Kidney capillary endothelial cell (primary cell): ENCODE measurements around the gene PCGF3.
"Not testable (repeated sequence)": the region's sequence is repeated elsewhere in the genome, so short reads cannot be mapped to it uniquely, and the experiment has no call there.

ENCODE experiments used
- DNase-seq: peaks from one replicate; pipeline ENCODE4 v3.0.0-alpha.2; 2018; ENCODE audit warnings: low spot score

PCGF3 gene

DNA sequence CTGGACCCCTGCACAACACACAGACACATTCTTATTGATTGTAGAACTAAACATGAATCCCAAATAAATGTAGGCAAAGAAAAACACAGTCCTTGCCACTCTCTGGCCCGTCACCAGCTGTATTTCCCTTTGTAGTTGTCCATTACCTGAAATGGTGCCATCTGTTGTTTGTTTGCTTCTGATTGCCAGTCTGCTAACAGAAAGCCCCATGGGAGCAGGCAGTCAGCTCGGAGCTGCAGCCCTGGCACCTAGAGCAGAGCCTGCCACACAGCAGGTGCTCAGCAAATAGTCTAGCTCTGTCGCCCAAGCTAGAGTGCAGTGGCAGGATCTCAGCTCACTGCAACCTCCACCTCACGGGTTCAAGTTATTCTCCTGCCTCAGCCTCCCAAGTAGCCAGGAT lies 91.4 kb downstream of the PCGF3 start:
- DNase-seq, result no peak

- no peak for DNase-seq
Observed at GRCh38 chr4:801436-802124, 95.9 kb downstream of the PCGF3 start.

- no peak for DNase-seq
Observed at GRCh38 chr4:803884-804283, 98.3 kb downstream of the PCGF3 start.

GRCh38 chr4:804804-805203 lies 99.2 kb downstream of the PCGF3 start:
- DNase-seq, result no peak

DNA sequence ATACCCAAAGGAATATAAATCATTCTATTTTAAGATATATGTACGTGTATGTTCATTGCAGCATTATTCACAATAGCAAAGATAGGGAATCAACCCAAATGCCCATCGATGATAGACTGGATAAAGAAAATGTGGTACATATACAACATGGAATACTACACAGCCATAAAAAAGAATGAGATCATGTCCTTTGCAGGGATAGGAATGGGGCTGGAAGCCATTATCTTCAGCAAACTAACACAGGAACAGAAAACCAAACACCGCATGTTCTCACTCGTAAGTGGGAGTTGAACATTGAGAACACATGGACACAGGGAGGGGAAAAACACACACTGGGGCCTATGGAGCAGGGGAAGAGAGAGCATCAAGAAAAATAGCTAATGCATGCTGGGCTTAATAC lies 101.3 kb downstream of the PCGF3 start:
- not testable (repeated sequence) for DNase-seq

GRCh38 chr4:807792-808191 lies 102.2 kb downstream of the PCGF3 start:
- no peak for DNase-seq

- no peak for DNase-seq
Observed at GRCh38 chr4:808860-809570, 103.4 kb downstream of the PCGF3 start.

DNA sequence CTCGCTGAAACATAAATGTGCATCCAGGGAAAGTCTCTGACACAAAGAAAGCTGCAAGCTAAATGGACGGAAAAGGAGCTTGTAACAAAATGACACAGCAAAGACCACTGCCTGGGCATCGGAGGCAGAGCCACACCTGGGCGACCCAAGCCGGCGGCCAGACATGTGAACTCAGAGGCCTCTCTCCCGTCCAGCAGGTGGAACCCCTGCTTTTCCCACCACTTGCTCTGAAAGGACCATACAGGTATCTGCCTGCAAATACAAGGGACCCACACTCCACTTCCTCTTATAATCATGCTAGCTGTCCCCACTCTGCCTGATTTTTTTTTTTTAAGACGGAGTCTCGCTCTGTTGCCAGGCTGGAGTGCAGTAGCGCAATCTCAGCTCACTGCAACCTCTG lies 108.3 kb downstream of the PCGF3 start:
- no peak for DNase-seq

GRCh38 chr4:814312-814850 lies 108.7 kb downstream of the PCGF3 start:
- DNase-seq, result no peak

GRCh38 chr4:815464-816146 lies 110.0 kb downstream of the PCGF3 start:
- DNase-seq, result no peak

GRCh38 chr4:818106-818921 lies 112.7 kb downstream of the PCGF3 start:
- no peak for DNase-seq

GRCh38 chr4:819401-820229 lies 114.0 kb downstream of the PCGF3 start:
- DNase-seq, result no peak
